Gastroesophageal sphincter (tissue), 4 donors: ENCODE data around the gene B4GALNT1. TPM values are rescaled to one million over a fixed set of nuclear protein-coding genes. Genes with fewer than 3 reads are reported as not detected.
"Not testable (repeated sequence)": the region's sequence is repeated elsewhere in the genome, so short reads cannot be mapped to it uniquely, and the experiment has no call there.

Experiments used
- ATAC-seq: fragments of 150-250 bp; one replicate; pipeline ENCODE4 v1.9.1; 2016; ENCODE audit warnings: mild to moderate bottlenecking, moderate library complexity
- H3K27ac ChIP-seq, 4 donors: fragments of 200-600 bp; sonication (generic) in 3 of 4; 1 replicate in 3 of 4; 2 replicates in 1 of 4; pipeline ENCODE4 v1.5.1; 2016 to 2019
- H3K27me3 ChIP-seq: fragments of 200-600 bp; sonication (generic); one replicate; pipeline ENCODE4 v1.5.1; 2019
- H3K36me3 ChIP-seq, 2 donors: fragments of 200-600 bp; sonication (generic); one replicate each; pipeline ENCODE4 v1.5.1; 2019; ENCODE audit warnings: control low read depth in 1 of 2
- H3K4me1 ChIP-seq, 3 donors: fragments of 200-600 bp; sonication (generic); 1 replicate in 2 of 3; 2 replicates in 1 of 3; pipeline ENCODE4 v1.5.1; 2016 to 2019; ENCODE audit warnings: control low read depth in 2 of 3
- H3K4me3 ChIP-seq, 2 donors: fragments of 200-600 bp; sonication (generic); one replicate each; pipeline ENCODE4 v1.5.1; 2019; ENCODE audit warnings: mild to moderate bottlenecking in 1 of 2, moderate library complexity in 1 of 2
- H3K9me3 ChIP-seq, 3 donors: fragments of 200-600 bp; sonication (generic); one replicate each; pipeline ENCODE4 v1.5.1; 2017 to 2019; ENCODE audit warnings: control low read depth in 2 of 3
- CTCF ChIP-seq, 4 experiments: fragments of 200-600 bp in 2 of 4; fragments of 450-650 bp in 2 of 4; sonication (generic) in 1 of 4; IDR thresholded peaks; one replicate each; pipeline ENCODE4 v1.5.1; 2017 to 2019; ENCODE audit warnings: antibody characterized with exemption in 4 of 4, mild to moderate bottlenecking in 2 of 4, moderate library complexity in 2 of 4
- EP300 ChIP-seq: sonication (generic); formaldehyde crosslinking; IDR thresholded peaks from one replicate; pipeline ENCODE4 v1.6.1; 2017; ENCODE audit warnings: antibody characterized with exemption, mild to moderate bottlenecking
- POLR2A ChIP-seq, 2 donors: fragments of 450-650 bp; IDR thresholded peaks; one replicate each; pipeline ENCODE4 v1.6.1; 2017; ENCODE audit warnings: antibody characterized with exemption in 2 of 2, mild to moderate bottlenecking in 2 of 2, moderate library complexity in 1 of 2
- POLR2AphosphoS5 ChIP-seq: sonication (generic); formaldehyde crosslinking; IDR thresholded peaks from one replicate; pipeline ENCODE4 v1.6.1; 2017; ENCODE audit warnings: antibody characterized with exemption
- whole genome bisulfite sequencing, 2 donors: methylation state at CpG; one replicate each; pipeline ENCODE4 v1.1.5; 2018; ENCODE audit warnings: low coverage in 1 of 2; 5-methylcytosine and 5-hydroxymethylcytosine counted together
- total RNA-seq, 4 donors: library from RNA; depleted of rRNA; stranded (reverse); fragments of >200 nt; gene quantifications; one replicate each; pipeline ENCODE4 v1.1.0, GENCODE V29; 2016

B4GALNT1 gene
- total RNA-seq, 4 donors from 2014 or later: 2.3 to 10.1 (median 5.0) TPM

- Histone ChIP-seq H3K27ac (no peak overlapping the region), H3K27me3 (peaks cover 74% of the 10 kb centered on the region), H3K36me3 (no peaks in the 10 kb centered on the region), H3K9me3 (no peaks in the 10 kb centered on the region), H3K4me3 (no peak overlapping the region), H3K4me1 (peaks cover 0 to 5% (median 0%) of the 10 kb centered on the region in 3 donors)
- no peak for TF ChIP-seq POLR2AphosphoS5
- no peak for TF ChIP-seq POLR2A (IDR thresholded peaks at IDR 0.05)
- TF ChIP-seq EP300: no peak
- no peak for TF ChIP-seq CTCF (IDR thresholded peaks at IDR 0.05)
- 86 to 89% methylated on average over 2 to 3 of the region's 3 CpGs for WGBS, 2 donors
- ATAC-seq: no peak
These were observed 5.1 kb upstream of the B4GALNT1 start for GRCh38 chr12:57638096-57638495.

GRCh38 chr12:57637364-57637763, 4.4 kb upstream of the B4GALNT1 start:
- Histone ChIP-seq H3K36me3 (no peaks in the 10 kb centered on the region), H3K4me3 (no peak overlapping the region), H3K9me3 (no peaks in the 10 kb centered on the region), H3K27me3 (peaks cover 75% of the 10 kb centered on the region), H3K27ac (no peak overlapping the region), H3K4me1 (peaks cover 0 to 12% (median 3%) of the 10 kb centered on the region in 3 donors)
- TF ChIP-seq POLR2AphosphoS5 (no peak), EP300 (no peak), POLR2A (IDR thresholded peaks at IDR 0.05) (no peak), CTCF (IDR thresholded peaks at IDR 0.05) (no peak)
- 44 to 62% methylated on average over 2 to 3 of the region's 3 CpGs for WGBS, 2 donors
- no peak for ATAC-seq

GRCh38 chr12:57636731-57637130, 3.7 kb upstream of the B4GALNT1 start:
- H3K4me1 ChIP-seq: peaks cover 0 to 19% (median 9%) of the 10 kb centered on the region in 3 donors
- not testable (repeated sequence) for ATAC-seq, H3K4me3 ChIP-seq, H3K36me3 ChIP-seq, H3K9me3 ChIP-seq, H3K27ac ChIP-seq
- H3K27me3 ChIP-seq: peaks cover 75% of the 10 kb centered on the region
- 72 to 78% methylated on average over 4 to 8 of the region's 9 CpGs for WGBS, 2 donors

- peak; percentile 35 for ATAC-seq
- peak overlapping the region; percentile 35 to 66 for H3K4me3 ChIP-seq
- TF ChIP-seq POLR2A (IDR thresholded peaks at IDR 0.05) (no peak), CTCF (IDR thresholded peaks at IDR 0.05) (no peak), EP300 (no peak), POLR2AphosphoS5 (no peak)
- peaks cover 68% of the 10 kb centered on the region for H3K27me3 ChIP-seq
- no peaks in the 10 kb centered on the region for H3K9me3 ChIP-seq
- H3K36me3 ChIP-seq: peaks cover 0 to 4% of the 10 kb centered on the region in 2 donors
- H3K27ac ChIP-seq: peak overlapping the region in 3 of 4 donors; percentile 49 to 75 (median 61)
- 0% methylated on average over 8 to 12 of the region's 67 CpGs for WGBS, 2 donors
- peaks cover 0 to 33% (median 10%) of the 10 kb centered on the region in 3 donors for H3K4me1 ChIP-seq
These were observed 686 bp downstream of the B4GALNT1 start for GRCh38 chr12:57632073-57632957.

GRCh38 chr12:57631566-57632072, 1.4 kb downstream of the B4GALNT1 start:
- TF ChIP-seq POLR2AphosphoS5: no peak
- no peak for TF ChIP-seq EP300
- TF ChIP-seq CTCF (IDR thresholded peaks at IDR 0.05): no peak
- TF ChIP-seq POLR2A (IDR thresholded peaks at IDR 0.05): no peak
- Histone ChIP-seq H3K4me1 (peaks cover 0 to 38% (median 10%) of the 10 kb centered on the region in 3 donors), H3K9me3 (no peaks in the 10 kb centered on the region), H3K27ac (peak overlapping the region in 2 of 4 donors; percentile 49 to 75), H3K36me3 (peaks cover 0 to 5% of the 10 kb centered on the region in 2 donors), H3K27me3 (peaks cover 64% of the 10 kb centered on the region), H3K4me3 (peak overlapping the region in 1 of 2 donors; percentile 66)
- WGBS, 2 donors: no CpG with 5 or more reads among the region's 26 CpGs
- ATAC-seq: no peak
